Measurements from ENCODE around the gene CHAT.

DNA sequence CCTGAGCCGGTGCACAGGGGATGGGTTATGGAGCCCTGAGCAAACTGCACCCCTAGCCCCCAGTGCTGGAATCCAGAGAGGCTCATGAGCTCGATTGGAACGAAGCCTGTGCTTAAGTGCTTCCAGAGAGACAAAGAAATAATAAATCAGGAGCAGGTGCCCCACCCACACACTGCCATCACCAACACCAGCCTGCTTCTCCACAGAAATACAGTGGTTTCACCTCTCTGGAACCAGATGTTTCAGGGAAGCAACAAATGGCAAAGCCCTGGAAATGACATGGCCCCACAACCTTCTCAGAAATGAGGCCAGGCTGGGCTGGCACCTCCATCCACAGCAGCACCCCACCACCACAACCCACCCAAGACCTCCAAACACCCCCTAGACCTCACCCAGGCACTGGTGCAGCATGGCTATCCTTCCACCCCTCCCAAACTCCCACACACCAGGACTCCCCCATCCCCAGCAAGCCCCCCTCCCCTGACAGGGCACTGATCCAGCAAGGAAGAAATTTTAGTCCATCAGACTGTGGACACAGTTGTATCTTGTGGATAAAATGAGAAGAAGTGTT lies 7.8 kb upstream of the CHAT start:
- TF ChIP-seq CTCF (IDR thresholded peaks at IDR 0.05) (no peak), POLR2AphosphoS5 (IDR thresholded peaks at IDR 0.05; ENCODE audit: low read depth, low read length) (no peak), TCF7L2 (IDR thresholded peaks at IDR 0.05; ENCODE audit: low read depth, low read length) (no peak), SIN3A (IDR thresholded peaks at IDR 0.05; ENCODE audit: borderline replicate concordance, insufficient read depth, low read depth, low read length) (no peak)
- TF ChIP-seq, protein P1, sequence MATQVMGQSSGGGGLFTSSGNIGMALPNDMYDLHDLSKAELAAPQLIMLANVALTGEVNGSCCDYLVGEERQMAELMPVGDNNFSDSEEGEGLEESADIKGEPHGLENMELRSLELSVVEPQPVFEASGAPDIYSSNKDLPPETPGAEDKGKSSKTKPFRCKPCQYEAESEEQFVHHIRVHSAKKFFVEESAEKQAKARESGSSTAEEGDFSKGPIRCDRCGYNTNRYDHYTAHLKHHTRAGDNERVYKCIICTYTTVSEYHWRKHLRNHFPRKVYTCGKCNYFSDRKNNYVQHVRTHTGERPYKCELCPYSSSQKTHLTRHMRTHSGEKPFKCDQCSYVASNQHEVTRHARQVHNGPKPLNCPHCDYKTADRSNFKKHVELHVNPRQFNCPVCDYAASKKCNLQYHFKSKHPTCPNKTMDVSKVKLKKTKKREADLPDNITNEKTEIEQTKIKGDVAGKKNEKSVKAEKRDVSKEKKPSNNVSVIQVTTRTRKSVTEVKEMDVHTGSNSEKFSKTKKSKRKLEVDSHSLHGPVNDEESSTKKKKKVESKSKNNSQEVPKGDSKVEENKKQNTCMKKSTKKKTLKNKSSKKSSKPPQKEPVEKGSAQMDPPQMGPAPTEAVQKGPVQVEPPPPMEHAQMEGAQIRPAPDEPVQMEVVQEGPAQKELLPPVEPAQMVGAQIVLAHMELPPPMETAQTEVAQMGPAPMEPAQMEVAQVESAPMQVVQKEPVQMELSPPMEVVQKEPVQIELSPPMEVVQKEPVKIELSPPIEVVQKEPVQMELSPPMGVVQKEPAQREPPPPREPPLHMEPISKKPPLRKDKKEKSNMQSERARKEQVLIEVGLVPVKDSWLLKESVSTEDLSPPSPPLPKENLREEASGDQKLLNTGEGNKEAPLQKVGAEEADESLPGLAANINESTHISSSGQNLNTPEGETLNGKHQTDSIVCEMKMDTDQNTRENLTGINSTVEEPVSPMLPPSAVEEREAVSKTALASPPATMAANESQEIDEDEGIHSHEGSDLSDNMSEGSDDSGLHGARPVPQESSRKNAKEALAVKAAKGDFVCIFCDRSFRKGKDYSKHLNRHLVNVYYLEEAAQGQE (IDR thresholded peaks at IDR 0.05; ENCODE audit: insufficient read depth in 1 of 2, low read depth in 2 of 2, low read length in 1 of 2): no peak

Measured in Panc1 (cell line).